ENCODE results near the gene FTCD.
"Not testable (repeated sequence)": the region's sequence is repeated elsewhere in the genome, so short reads cannot be mapped to it uniquely, and the experiment has no call there.

Gene FTCD

GRCh38 chr21:46187814-46188213 lies 32.4 kb upstream of the FTCD start:
- DNase-seq, result no peak

GRCh38 chr21:46187261-46187660 lies 31.9 kb upstream of the FTCD start:
- no peak for DNase-seq

GRCh38 chr21:46185716-46186115 lies 30.3 kb upstream of the FTCD start:
- DNase-seq, result no peak

GRCh38 chr21:46184625-46185555 lies 29.5 kb upstream of the FTCD start:
- DNase-seq, result no peak

- no peak for DNase-seq
These were observed 28.7 kb upstream of the FTCD start, which contains the start of gene SPATC1L for GRCh38 chr21:46183910-46184624. SPATC1L (minus strand) TSS chr21:46184459; CDS start chr21:46182816, 1,643 bp downstream.

GRCh38 chr21:46183337-46183909 lies 28.0 kb upstream of the FTCD start:
- not testable (repeated sequence) for DNase-seq

GRCh38 chr21:46182548-46183336 lies 27.4 kb upstream of the FTCD start:
- DNase-seq, result no peak

GRCh38 chr21:46181953-46182547 lies 26.7 kb upstream of the FTCD start:
- no peak for DNase-seq

GRCh38 chr21:46181436-46181835 lies 26.1 kb upstream of the FTCD start:
- DNase-seq, result no peak

GRCh38 chr21:46180778-46181391 lies 25.5 kb upstream of the FTCD start:
- DNase-seq, result no peak

- no peak for DNase-seq
These were observed 24.8 kb upstream of the FTCD start for GRCh38 chr21:46180079-46180722.

GRCh38 chr21:46179708-46180078 lies 24.3 kb upstream of the FTCD start:
- DNase-seq, result no peak

GRCh38 chr21:46178961-46179360 lies 23.6 kb upstream of the FTCD start:
- no peak for DNase-seq

- DNase-seq, result not testable (repeated sequence)
These were observed 21.2 kb upstream of the FTCD start for GRCh38 chr21:46176443-46177129.

GRCh38 chr21:46173573-46173972 lies 18.2 kb upstream of the FTCD start:
- no peak for DNase-seq

- no peak for DNase-seq
These were observed 17.6 kb upstream of the FTCD start for GRCh38 chr21:46172863-46173528.

GRCh38 chr21:46171996-46172862 lies 16.9 kb upstream of the FTCD start:
- no peak for DNase-seq

- no peak for DNase-seq
These were observed 16.2 kb upstream of the FTCD start for GRCh38 chr21:46171585-46171984.
